NT2/D1 (cell line): ENCODE data around the gene KCNJ6.

ENCODE experiments used
- DNase-seq: peaks from one replicate; pipeline ENCODE4 v3.0.0-alpha.2; 2011; ENCODE audit warnings: low read depth, low spot score
- H3K27me3 ChIP-seq: 2 replicates; pipeline ENCODE4 v1.6.0; 2011; ENCODE audit warnings: mild to moderate bottlenecking; ENCODE audit not compliant: insufficient read length, insufficient read depth
- H3K36me3 ChIP-seq: 2 replicates; pipeline ENCODE4 v1.6.1; 2011; ENCODE audit warnings: mild to moderate bottlenecking, low read length, mixed read lengths; ENCODE audit not compliant: insufficient read depth, insufficient read length
- H3K4me1 ChIP-seq: 2 replicates; pipeline ENCODE4 v1.5.1; 2011; ENCODE audit not compliant: insufficient read depth, insufficient read length
- H3K4me3 ChIP-seq: 2 replicates; pipeline ENCODE4 v1.5.1; 2011; ENCODE audit warnings: low read depth; ENCODE audit not compliant: insufficient read length
- H3K9ac ChIP-seq: 2 replicates; pipeline ENCODE4 v1.6.0; 2011; ENCODE audit warnings: low read depth; ENCODE audit not compliant: insufficient read length
- H3K9me3 ChIP-seq: 2 replicates; pipeline ENCODE4 v1.5.1; 2011; ENCODE audit warnings: mild to moderate bottlenecking, low read length; ENCODE audit not compliant: insufficient read depth
- SUZ12 ChIP-seq: IDR thresholded peaks from 2 replicates; pipeline ENCODE4 v1.6.1; 2011; ENCODE audit not compliant: insufficient read length, insufficient read depth; ENCODE audit errors: extremely low read depth
- YY1 ChIP-seq: IDR thresholded peaks from 2 replicates; pipeline ENCODE4 v1.6.1; 2011; ENCODE audit not compliant: insufficient read length, insufficient read depth
- ZNF274 ChIP-seq: IDR thresholded peaks from 2 replicates; pipeline ENCODE4 v1.6.1; 2011; ENCODE audit warnings: mild to moderate bottlenecking, low read depth, low read length

KCNJ6 gene

DNA sequence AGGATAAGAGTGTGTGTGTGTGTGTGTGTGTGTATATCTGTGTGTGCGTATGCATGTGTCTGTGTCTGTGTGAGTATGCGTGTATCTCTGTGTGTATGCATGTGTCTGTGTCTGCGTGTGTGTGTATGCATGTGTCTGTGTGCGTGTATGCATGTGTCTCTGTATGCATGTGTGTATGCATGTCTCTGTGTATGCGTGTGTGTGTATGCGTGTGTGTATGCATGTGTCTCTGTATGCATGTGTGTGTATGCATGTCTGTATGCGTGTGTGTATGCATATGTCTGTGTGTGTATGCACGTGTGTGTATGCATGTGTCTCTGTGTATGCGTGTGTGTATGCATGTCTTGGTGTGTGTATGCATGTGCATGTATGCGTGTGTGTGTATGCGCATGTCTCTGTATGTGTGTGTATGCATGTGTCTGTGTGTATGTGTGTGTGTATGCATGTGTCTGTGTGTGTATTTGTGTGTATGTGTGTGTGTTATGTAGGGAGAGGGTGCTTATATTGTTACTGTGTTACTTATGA lies 301.8 kb downstream of the KCNJ6 start:
- Histone ChIP-seq H3K4me1 (no peaks in the 10 kb centered on the region), H3K9me3 (peaks cover 9% of the 10 kb centered on the region; the same call in 1 of the 2 replicates), H3K27me3 (no peaks in the 10 kb centered on the region)

DNA sequence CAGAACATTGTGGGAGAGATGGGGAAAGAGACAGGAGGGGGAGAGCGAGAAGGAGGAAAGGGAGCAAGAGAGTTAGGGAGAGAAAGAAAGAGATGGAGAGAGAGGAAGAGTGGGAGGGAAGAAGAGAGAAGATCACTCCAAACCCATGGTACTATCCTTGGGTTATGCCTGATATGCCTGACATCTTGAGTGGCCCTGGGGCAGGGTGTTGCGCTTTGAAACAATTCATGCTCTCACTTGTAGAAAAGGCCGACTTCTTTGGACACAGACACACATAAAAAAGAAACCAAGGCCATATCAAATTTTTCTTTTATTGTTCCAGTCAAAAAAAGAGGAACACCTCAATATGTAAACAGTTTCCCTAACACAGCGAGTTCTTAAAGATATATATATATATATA lies 309.2 kb downstream of the KCNJ6 start:
- H3K9ac ChIP-seq: no peak overlapping the region
- no peak for DNase-seq
- no peaks in the 10 kb centered on the region for H3K4me1 ChIP-seq
- H3K27me3 ChIP-seq: no peaks in the 10 kb centered on the region
- H3K4me3 ChIP-seq: no peak overlapping the region
- TF ChIP-seq ZNF274 (no peak), YY1 (no peak), SUZ12 (no peak)
- H3K36me3 ChIP-seq: no peaks in the 10 kb centered on the region
- H3K9me3 ChIP-seq: peaks cover 5% of the 10 kb centered on the region; the same call in 1 of the 2 replicates

More for the DNA sequence above, 301.8 kb downstream of the KCNJ6 start:
- no peak overlapping the region for H3K4me3 ChIP-seq
- TF ChIP-seq SUZ12 (no peak), YY1 (no peak), ZNF274 (no peak)
- H3K9ac ChIP-seq: no peak overlapping the region
- no peak for DNase-seq
- H3K36me3 ChIP-seq: no peaks in the 10 kb centered on the region

DNA sequence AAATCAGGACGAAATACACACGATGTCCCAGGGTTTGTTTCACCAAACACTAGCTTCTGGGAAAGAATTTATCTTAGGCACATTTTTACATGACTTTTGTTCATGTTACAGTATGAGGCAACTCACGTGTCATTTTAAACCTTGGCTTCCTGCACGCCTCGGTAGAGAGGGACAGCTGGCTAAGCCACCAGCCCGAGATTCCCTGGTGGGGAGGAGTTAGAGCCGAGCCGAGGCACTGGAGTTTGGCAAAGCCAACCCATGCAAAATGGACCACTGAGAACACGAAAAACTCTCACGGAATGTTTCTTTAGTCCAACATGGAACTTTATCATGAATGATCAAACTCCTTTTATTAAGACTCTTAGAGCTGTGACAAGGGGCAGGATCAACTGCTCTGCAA lies 309.7 kb downstream of the KCNJ6 start:
- H3K27me3 ChIP-seq: no peaks in the 10 kb centered on the region
- no peak overlapping the region for H3K9ac ChIP-seq
- peaks cover 5% of the 10 kb centered on the region; the same call in 1 of the 2 replicates for H3K9me3 ChIP-seq
- H3K4me3 ChIP-seq: no peak overlapping the region
- H3K4me1 ChIP-seq: no peaks in the 10 kb centered on the region
- TF ChIP-seq ZNF274 (no peak), SUZ12 (no peak), YY1 (no peak)
- DNase-seq: no peak
- H3K36me3 ChIP-seq: no peaks in the 10 kb centered on the region

DNA sequence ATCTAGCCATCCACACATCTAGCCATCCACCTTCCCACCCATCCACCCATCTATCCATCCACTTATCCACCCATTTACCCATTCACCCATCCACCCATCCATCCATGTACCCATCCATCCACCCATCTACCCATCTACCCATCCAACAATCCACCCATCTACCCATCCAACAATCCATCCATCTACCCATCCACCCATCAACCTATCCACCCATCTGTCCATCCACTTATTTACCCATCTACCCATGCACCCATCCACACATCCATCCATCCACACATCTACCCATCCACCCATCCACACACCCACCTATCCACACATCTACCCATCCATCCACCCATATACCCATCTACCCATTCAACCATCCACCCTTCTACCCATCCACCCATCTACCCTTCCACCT lies 311.3 kb downstream of the KCNJ6 start:
- Histone ChIP-seq H3K27me3 (no peaks in the 10 kb centered on the region), H3K9ac (no peak overlapping the region), H3K4me3 (no peak overlapping the region), H3K36me3 (no peaks in the 10 kb centered on the region), H3K4me1 (no peaks in the 10 kb centered on the region), H3K9me3 (no peaks in the 10 kb centered on the region)
- TF ChIP-seq YY1 (no peak), ZNF274 (no peak)
- no peak for DNase-seq

DNA sequence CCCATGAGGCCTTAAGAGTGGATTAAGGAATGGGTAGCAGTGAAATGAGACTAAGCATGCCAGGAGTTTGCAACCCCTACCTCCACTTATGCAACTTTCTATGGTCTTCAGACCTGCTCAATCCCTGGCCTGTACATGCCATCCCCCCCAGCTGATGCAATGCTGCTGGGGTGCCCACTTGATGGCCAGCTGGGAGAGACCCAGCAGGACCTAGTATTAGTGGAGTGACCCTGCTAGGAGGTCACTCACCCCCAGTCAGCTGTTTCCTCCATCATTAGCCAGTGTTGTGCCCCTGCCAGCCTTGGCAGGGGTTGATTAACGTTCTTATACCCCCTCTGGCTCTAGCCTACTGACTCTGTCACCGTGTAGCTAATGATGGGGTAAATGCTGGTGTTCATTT lies 313.1 kb downstream of the KCNJ6 start:
- Histone ChIP-seq H3K9ac (no peak overlapping the region), H3K4me3 (no peak overlapping the region), H3K27me3 (no peaks in the 10 kb centered on the region), H3K9me3 (no peaks in the 10 kb centered on the region), H3K36me3 (no peaks in the 10 kb centered on the region), H3K4me1 (no peaks in the 10 kb centered on the region)
- DNase-seq: no peak
- TF ChIP-seq SUZ12: no peak

DNA sequence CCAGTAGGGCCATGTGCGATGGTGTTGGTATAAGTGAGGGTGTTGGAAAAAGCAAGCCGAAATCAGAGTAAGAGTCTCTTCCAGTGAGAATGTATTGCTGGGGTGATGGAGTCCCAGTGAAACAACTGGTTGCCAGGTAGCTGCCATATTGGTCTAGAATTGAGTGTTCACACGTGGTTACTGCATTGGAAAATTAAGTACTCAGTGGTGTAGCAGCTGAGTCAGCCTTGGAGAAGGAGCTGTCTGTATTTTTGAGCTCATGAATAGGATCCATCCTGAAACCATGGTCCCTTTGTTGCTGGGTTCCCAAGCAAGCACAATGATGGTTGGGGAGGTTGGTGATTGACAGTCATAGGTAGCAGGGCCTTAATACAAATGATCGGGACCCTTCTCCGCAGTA lies 314.3 kb downstream of the KCNJ6 start:
- H3K9ac ChIP-seq: no peak overlapping the region
- peaks cover 7% of the 10 kb centered on the region; the same call in 1 of the 2 replicates for H3K9me3 ChIP-seq
- H3K27me3 ChIP-seq: no peaks in the 10 kb centered on the region
- H3K36me3 ChIP-seq: no peaks in the 10 kb centered on the region
- no peak for DNase-seq
- no peaks in the 10 kb centered on the region for H3K4me1 ChIP-seq
- TF ChIP-seq SUZ12: no peak
- TF ChIP-seq ZNF274: no peak
- no peak for TF ChIP-seq YY1
- no peak overlapping the region for H3K4me3 ChIP-seq

DNA sequence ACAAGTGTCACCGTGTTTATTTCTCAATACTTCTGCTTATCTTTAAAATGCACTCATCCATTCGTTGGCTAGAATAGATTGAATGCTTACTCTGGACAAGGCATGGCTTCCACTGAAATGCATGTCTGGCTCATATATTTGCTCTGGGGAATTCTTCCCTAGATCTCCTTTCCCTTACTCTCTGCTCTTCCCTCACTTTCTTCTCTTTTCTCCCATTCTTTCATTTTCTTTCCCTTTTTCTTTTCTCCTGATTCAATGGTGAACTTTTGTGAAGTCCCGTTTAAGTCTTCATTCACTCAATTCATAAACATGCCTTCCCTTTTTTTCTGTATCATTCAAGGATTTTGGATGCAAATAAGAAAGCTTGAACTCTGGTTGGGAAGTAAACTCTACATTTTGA lies 315.2 kb downstream of the KCNJ6 start:
- peaks cover 13% of the 10 kb centered on the region; the same call in 1 of the 2 replicates for H3K9me3 ChIP-seq
- no peak overlapping the region for H3K4me3 ChIP-seq
- no peaks in the 10 kb centered on the region for H3K27me3 ChIP-seq
- DNase-seq: no peak
- no peak overlapping the region for H3K9ac ChIP-seq
- no peaks in the 10 kb centered on the region for H3K4me1 ChIP-seq
- H3K36me3 ChIP-seq: no peaks in the 10 kb centered on the region
- TF ChIP-seq SUZ12 (no peak), YY1 (no peak), ZNF274 (no peak)

DNA sequence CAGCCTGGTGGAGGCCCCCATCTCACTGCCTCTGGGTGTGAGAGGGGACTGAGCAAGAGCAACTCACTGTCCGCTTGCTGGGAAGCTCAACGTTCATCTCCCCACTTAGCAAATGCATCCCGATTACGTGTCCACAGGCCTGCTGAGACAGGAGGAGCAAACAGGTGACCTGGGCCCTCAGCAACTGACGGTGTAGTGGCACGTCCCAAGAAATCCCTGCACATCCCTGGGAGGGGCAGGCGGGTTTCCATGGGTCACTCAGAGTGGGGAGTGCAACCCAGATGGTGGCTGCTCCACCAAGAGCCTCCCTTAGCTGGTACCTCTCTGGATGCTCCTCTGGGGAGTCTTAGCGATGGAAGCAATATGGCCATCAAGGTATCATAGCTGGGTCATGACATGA lies 320.3 kb downstream of the KCNJ6 start:
- Histone ChIP-seq H3K36me3 (no peaks in the 10 kb centered on the region), H3K4me3 (no peak overlapping the region), H3K4me1 (peaks cover 9% of the 10 kb centered on the region), H3K9me3 (peaks cover 20% of the 10 kb centered on the region; the same call in 1 of the 2 replicates), H3K9ac (no peak overlapping the region), H3K27me3 (no peaks in the 10 kb centered on the region)
- no peak for DNase-seq
- TF ChIP-seq ZNF274: no peak
- no peak for TF ChIP-seq YY1
- TF ChIP-seq SUZ12: no peak
